ENCODE results near the gene MAP1LC3A.

DNA sequence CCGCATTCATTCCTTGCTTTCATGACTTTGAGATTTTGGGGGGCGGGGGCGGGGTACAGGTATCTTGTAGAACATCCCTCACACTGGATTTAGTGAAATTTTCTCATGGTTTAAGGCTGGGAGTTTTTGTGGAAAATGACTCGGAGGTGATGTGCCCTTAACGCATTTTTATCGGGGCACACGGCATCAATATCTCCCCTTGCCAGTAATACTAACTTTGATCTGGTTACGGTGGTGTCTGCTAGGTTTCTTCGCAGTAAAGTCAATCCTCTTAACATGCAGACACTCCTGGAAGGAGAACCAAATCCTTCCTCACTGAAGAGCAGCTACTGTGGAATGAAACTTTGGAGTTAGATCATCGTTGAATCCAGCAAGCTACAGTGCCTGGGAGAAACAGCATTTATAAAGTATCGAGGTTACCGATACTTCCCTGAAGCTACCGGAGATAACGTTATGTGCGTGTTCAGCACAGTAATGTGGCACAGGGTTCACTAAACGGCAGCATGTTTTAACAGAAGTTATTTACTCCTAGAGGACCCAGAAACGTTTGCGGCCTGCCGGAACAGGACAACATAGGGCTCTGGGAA, 43.5 kb upstream of the MAP1LC3A start:
- TF ChIP-seq, protein P1, sequence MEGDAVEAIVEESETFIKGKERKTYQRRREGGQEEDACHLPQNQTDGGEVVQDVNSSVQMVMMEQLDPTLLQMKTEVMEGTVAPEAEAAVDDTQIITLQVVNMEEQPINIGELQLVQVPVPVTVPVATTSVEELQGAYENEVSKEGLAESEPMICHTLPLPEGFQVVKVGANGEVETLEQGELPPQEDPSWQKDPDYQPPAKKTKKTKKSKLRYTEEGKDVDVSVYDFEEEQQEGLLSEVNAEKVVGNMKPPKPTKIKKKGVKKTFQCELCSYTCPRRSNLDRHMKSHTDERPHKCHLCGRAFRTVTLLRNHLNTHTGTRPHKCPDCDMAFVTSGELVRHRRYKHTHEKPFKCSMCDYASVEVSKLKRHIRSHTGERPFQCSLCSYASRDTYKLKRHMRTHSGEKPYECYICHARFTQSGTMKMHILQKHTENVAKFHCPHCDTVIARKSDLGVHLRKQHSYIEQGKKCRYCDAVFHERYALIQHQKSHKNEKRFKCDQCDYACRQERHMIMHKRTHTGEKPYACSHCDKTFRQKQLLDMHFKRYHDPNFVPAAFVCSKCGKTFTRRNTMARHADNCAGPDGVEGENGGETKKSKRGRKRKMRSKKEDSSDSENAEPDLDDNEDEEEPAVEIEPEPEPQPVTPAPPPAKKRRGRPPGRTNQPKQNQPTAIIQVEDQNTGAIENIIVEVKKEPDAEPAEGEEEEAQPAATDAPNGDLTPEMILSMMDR (IDR thresholded peaks at IDR 0.05; ENCODE audit: borderline replicate concordance, extremely low read depth, low read length, poor library complexity, severe bottlenecking) = no peak
- no peak for TF ChIP-seq EZH2 (IDR thresholded peaks at IDR 0.05; ENCODE audit: borderline replicate concordance, low read depth, low read length, severe bottlenecking)
